NCI-H524 (cell line): ENCODE results near the gene ADGRV1.
A peak's percentile ranks its signal among the peaks of the same experiment; 100 is the strongest.
"Not testable (repeated sequence)": the region's sequence is repeated elsewhere in the genome, so short reads cannot be mapped to it uniquely, and the experiment has no call there.

Experiments used
- DNase-seq, 2 experiments: peaks; one replicate each; lab custom pipeline; 2025; lab: John Stamatoyannopoulos, UW

Gene ADGRV1

GRCh38 chr5:90551376-90551775, 7.2 kb upstream of the ADGRV1 start:
- no peak for DNase-seq

- no peak for DNase-seq
These were observed 4.9 kb upstream of the ADGRV1 start for GRCh38 chr5:90553711-90554110.

- DNase-seq, result no peak
These were observed 4.1 kb upstream of the ADGRV1 start for GRCh38 chr5:90554358-90555006.

DNA sequence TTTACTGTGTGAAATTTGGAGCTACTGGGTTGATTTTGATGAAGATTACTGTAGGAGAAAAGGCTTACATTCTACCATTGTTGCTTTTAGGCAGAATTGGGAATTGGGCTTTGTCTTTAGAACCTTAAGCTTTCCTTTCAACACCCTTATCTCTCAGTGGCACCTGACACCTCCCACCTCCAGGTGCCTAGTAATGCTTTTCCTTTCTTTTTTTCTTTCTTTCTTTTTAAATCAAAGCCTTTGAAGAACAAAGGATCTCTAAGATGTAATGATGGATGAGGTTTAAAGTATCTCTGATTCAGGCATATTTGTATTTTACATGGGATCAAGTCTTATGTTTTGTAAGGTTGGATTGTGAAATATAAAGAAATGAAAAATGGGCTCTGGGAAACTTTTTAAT, 2.9 kb upstream of the ADGRV1 start:
- DNase-seq, result no peak

- DNase-seq, result peak in 1 of 2 experiments; percentile 2
These were observed 1.2 kb upstream of the ADGRV1 start for GRCh38 chr5:90557391-90557790.

DNA sequence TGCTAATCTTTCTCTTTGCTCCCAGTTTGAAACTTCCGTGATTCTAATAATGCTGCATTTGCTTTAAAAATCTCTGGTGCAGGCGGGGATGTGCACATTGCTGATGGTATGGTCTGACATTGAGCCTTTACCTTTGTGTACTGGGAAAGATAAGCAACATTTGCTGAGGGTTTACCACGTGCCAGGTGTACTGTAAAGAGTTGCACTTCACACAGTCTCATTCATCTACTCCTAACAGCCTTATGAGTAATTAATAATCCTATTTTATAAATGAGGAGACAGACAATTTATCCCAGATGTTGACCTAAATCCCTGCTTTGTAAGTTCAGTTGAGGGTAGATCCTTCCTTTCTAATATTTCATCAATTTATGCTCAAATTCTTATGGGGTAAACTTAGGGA, 726 bp upstream of the ADGRV1 start:
- peak in 1 of 2 experiments; percentile 47 for DNase-seq

GRCh38 chr5:90560771-90561170, 2.2 kb downstream of the ADGRV1 start:
- DNase-seq, result peak in 1 of 2 experiments; percentile 44

DNA sequence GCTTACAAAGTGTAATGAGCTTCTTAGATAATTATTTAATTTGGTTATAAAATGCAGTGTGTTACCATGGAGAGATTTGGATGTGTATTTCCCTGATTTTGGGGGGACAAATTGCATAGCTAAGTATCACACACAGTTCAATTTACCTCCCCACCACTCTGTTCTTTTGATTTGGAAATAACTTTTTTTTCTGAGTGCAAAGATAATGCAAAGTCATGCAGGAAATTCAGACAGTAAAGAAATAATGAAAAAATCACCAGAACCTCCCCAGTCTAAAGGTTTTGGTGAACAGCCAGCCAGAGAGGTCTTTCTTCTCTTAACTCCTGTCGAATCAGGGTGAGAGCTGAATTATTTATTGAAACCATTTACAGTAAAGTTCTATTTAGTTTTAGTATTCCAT, 3.2 kb downstream of the ADGRV1 start:
- no peak for DNase-seq

DNA sequence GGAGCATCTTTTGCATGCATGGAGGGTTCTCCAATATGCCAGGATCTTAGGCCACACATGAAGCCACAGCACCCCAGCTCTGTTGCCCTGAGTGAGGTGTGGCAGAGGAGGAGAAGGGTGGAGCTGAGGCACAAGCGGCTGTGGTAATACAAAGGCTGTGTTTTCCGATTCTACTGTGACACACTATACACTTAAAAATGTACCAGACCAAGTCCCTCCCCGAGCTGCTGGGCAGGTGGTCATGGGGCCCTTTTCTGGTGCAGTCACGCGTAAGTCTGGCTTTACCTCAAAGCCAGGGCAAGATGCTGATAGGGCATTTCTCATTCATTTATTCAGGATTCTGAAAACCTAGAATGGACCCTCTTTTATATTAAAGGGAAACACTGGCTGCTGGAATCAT, 3.7 kb downstream of the ADGRV1 start:
- peak; percentile 24 to 89 for DNase-seq

GRCh38 chr5:90563108-90563507, 4.5 kb downstream of the ADGRV1 start:
- DNase-seq, result peak; percentile 86 to 87

DNA sequence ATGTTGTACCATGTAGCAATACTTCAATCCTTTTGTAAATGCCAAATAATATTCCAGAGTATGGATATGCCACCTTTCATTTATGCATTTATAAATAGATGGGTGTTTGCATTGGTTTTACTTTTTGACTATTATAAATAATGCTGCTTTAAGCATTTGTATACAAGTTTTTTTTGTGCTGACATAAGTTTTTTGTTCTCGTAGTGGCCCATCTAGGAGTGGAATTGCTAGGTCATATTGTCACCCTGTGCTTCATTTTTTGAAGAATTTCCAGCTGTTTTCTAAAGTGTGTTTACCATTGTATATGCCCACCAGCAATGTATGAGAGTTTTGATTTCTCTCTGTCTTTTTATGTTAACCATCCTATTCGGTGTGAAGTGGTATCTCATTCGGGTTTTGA, 6.9 kb downstream of the ADGRV1 start:
- no peak for DNase-seq

DNA sequence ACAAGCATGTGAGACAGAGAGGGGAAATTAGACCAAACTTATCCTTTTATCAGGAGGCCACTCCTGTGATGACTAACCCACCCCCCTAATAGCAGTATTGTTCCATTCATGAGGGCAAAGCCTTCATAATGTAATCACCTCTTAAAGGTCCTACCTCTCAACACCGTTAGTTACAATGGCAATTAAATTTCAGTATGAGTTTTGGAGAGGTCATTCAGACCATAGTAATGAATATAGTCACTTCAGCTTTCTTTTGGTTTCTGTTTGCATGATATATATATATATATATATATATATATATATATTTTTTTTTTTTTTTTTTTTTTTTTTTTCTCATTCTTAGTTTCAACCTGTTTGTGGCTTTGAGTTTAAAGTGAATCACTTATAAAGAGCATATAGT, 10.5 kb downstream of the ADGRV1 start:
- no peak for DNase-seq

DNA sequence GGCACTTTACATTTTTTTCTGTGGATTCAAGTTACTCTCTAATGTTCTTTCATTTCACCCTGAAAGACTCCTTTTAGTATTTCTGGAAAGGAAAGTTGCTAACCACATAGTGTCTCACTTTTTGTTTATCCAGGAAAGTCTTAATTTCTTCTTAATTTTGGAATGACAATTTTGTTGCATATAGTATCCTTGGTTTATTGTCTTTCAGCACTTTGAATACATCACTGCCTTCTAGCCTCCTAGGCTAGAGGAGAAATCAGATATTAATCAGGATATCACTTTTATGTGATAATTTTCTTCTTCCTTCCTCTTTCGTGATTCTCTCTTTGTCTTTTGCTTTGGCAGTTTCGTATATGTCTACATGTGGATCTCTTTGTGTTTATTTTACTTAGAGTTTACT, 11.4 kb downstream of the ADGRV1 start:
- DNase-seq, result no peak

DNA sequence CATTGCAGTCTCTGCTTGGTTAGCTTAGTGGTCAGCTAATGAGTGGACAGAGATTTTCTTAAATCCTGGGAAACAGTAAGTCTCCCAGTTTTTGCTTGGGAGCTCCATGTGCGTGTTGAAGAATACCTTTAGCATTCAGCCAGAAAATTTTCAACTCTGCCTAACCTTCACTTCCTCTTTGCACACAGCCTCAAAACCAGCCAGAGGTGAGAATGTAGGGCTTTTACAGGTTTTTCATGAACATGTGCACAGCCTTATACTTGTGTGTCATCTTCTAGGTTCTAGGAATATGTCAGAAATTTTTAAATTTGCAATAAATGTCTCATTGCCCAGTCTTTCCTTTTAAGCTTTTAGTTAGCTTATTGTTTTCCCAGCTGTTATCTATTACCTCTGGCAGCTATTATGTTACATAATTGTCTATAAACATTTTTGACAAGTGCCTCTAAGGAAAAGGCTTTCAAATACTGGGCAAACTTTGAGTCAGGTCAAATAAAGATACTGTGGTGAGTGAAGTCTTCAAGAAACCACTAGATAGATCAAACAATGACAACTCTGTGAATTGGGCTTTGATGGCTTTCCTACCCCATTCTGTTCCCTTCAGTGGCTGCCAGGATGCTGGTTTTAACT, 12.7 kb downstream of the ADGRV1 start:
- DNase-seq, result no peak

DNA sequence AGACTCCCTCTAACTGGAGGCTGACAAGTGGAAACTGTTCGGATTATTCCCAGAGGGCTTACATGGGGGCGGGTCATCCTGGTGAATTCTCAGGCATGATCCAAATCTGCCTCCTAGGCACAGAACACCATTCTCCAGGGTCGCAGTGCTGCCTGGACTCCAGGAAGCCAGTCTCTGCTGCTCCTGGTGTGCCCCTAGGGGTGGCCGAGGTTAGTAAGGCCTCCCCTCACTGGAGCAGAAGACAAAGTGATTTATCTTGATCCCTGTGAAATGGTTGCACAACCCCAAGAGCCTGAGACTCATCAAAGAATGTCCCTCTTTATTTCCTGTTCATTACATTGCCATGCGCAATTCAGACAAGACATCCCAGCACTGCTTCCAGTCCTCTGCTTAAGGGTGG, 17.1 kb downstream of the ADGRV1 start:
- no peak for DNase-seq

DNA sequence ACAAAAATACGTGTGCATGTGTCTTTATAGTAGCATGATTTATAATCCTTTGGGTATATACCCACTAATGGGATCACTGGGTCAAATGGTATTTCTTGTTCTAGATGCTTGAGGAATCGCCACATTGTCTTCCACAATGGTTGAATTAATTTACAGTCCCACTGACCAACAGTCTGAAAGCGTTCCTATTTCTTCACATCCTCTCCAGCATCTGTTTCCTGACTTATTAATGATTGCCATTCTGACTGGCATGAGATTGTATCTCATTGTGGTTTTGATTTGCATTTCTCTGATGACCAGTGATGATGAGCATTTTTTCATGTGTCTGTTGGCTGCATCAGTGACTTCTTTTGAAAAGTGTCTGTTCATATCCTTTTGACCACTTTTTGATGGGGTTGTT, 18.0 kb downstream of the ADGRV1 start:
- not testable (repeated sequence) for DNase-seq

DNA sequence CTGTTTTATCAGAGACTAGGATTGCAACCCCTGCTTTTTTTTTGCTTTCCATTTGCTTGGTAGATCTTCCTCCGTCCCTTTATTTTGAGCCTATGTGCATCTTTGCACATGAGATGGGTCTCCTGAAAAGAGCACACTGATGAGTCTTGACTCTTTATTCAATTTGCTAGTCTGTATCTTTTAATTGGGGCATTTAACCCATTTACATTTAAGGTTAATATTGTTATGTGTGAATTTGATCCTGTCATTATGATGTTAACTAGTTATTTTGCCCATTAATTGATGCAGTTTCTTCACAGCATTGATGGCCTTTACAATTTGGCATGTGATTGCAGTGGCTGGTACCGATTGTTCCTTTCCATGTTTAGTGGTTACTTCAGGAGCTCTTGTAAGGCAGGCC, 21.3 kb downstream of the ADGRV1 start:
- DNase-seq, result not testable (repeated sequence)

DNA sequence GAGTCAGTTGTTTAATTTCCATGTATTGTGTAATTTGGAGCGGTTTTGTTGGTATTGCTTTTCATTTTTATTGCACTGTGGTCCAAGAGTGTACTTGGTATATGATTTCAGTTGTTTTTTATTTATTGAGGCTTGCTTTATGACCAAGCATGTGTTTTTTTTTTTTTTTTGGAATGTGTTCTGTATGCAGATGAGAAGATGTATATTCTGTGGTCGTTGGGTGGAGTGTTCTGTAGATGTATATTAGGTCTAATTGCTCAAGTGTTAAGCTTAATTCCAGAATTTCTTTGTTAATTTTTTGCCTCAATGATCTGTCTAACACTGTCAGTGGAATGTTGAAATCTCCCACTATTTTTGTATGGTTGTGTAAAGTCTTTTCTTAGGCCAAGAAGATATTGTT, 23.4 kb downstream of the ADGRV1 start:
- no peak for DNase-seq

GRCh38 chr5:90585337-90585986, 26.9 kb downstream of the ADGRV1 start:
- DNase-seq, result no peak

DNA sequence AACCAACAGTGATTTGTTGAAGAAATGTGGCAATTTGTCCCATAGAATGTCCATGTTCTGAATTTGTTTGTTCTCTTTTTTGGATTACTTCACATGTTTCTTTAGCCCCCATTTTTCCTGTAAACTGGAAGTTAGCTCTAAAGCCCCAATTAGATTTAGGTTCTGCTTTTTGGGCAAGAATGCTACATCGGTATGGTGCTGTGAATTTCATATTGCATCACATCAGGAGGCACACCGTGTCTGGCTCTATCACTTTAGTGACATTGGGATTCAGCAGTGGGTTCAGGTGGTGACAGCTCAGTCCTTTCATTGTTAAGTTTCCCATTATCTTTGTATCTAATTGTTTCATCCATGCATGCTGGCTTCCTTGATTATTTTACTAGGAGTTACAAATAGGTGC, 27.9 kb downstream of the ADGRV1 start:
- DNase-seq, result no peak

- DNase-seq, result no peak
These were observed 31.6 kb downstream of the ADGRV1 start for GRCh38 chr5:90590170-90590569.

- not testable (repeated sequence) for DNase-seq
These were observed 34.5 kb downstream of the ADGRV1 start for GRCh38 chr5:90593083-90593482.

- DNase-seq, result not testable (repeated sequence)
These were observed 37.2 kb downstream of the ADGRV1 start for GRCh38 chr5:90595766-90596165.
